ENCODE measurements around the gene SAMD14. TPM values are rescaled to one million over a fixed set of nuclear protein-coding genes. Genes with fewer than 3 reads are reported as not detected.

SAMD14 gene
- total and polyA plus RNA-seq, 9 donors, result 0.36 to 4.9 (median 1.7) TPM

GRCh38 chr17:50072925-50073324 is 57.0 kb downstream of the SAMD14 start:
- Histone ChIP-seq H3K4me3 (no peak overlapping the region), H3K4me1 (ENCODE audit: insufficient read depth) (no peaks in the 10 kb centered on the region), H3K27ac (no peak overlapping the region), H3K9me3 (no peaks in the 10 kb centered on the region), H3K36me3 (no peaks in the 10 kb centered on the region), H3K27me3 (no peaks in the 10 kb centered on the region)
- DNase-seq, result no peak
- intact Hi-C loops (cut with DNase I), result loop anchor here in 1 of 4 donors (5.0 kb wide), 1 partner anchor 246 kb away; no protein-coding TSS in a partner anchor
- TF ChIP-seq EP300 (IDR thresholded peaks at IDR 0.05) (no peak), POLR2A (IDR thresholded peaks at IDR 0.05) (no peak)
- TF ChIP-seq, protein P1, sequence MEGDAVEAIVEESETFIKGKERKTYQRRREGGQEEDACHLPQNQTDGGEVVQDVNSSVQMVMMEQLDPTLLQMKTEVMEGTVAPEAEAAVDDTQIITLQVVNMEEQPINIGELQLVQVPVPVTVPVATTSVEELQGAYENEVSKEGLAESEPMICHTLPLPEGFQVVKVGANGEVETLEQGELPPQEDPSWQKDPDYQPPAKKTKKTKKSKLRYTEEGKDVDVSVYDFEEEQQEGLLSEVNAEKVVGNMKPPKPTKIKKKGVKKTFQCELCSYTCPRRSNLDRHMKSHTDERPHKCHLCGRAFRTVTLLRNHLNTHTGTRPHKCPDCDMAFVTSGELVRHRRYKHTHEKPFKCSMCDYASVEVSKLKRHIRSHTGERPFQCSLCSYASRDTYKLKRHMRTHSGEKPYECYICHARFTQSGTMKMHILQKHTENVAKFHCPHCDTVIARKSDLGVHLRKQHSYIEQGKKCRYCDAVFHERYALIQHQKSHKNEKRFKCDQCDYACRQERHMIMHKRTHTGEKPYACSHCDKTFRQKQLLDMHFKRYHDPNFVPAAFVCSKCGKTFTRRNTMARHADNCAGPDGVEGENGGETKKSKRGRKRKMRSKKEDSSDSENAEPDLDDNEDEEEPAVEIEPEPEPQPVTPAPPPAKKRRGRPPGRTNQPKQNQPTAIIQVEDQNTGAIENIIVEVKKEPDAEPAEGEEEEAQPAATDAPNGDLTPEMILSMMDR (IDR thresholded peaks at IDR 0.05), result no peak
- 79 to 97% (median 83%) methylated on average over 1 of the region's 1 CpG for WGBS, 3 donors

- TF ChIP-seq EP300 (IDR thresholded peaks at IDR 0.05), result no peak
- TF ChIP-seq POLR2A (IDR thresholded peaks at IDR 0.05), result no peak
- TF ChIP-seq, protein P1 (IDR thresholded peaks at IDR 0.05), result no peak
- intact Hi-C loops (cut with DNase I), result loop anchor here in 1 of 4 donors (5.0 kb wide), 1 partner anchor 245 kb away; no protein-coding TSS in a partner anchor
- Histone ChIP-seq H3K36me3 (no peaks in the 10 kb centered on the region), H3K9me3 (no peaks in the 10 kb centered on the region), H3K27me3 (no peaks in the 10 kb centered on the region), H3K4me1 (ENCODE audit: insufficient read depth) (no peaks in the 10 kb centered on the region), H3K4me3 (no peak overlapping the region), H3K27ac (no peak overlapping the region)
- WGBS, 3 donors, result 80 to 92% (median 90%) methylated on average over 3 of the region's 3 CpGs
- DNase-seq, result no peak
These were observed 57.8 kb downstream of the SAMD14 start for GRCh38 chr17:50072130-50072529.

DNA sequence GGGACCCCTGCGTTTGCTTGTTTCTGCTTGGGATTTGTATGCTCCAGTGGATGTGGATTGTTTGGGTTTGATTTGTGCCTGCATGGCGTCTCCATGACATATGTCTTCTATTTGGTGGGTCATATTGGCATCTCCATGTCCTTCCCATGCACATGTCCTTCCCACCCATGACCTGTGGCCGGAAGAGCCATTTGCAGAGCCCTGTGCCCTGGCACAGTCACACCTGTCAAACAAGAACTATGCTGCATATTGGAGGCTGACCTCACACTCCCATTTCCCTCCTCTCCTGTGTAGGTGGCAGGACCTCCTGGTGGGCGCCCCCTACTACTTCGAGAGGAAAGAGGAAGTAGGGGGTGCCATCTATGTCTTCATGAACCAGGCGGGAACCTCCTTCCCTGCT is 58.3 kb downstream of the SAMD14 start:
- H3K9me3 ChIP-seq, result no peaks in the 10 kb centered on the region
- intact Hi-C loops (cut with DNase I), result loop anchor here in 1 of 4 donors (5.0 kb wide), 1 partner anchor 244 kb away; no protein-coding TSS in a partner anchor
- no peak for DNase-seq
- H3K36me3 ChIP-seq, result no peaks in the 10 kb centered on the region
- WGBS, 3 donors, result 84 to 95% (median 87%) methylated on average over 6 of the region's 6 CpGs
- no peak overlapping the region for H3K27ac ChIP-seq
- H3K27me3 ChIP-seq, result no peaks in the 10 kb centered on the region
- TF ChIP-seq EP300 (IDR thresholded peaks at IDR 0.05) (no peak), POLR2A (IDR thresholded peaks at IDR 0.05) (no peak)
- TF ChIP-seq, protein P1 (IDR thresholded peaks at IDR 0.05), result no peak
- H3K4me3 ChIP-seq, result no peak overlapping the region
- H3K4me1 ChIP-seq (ENCODE audit: insufficient read depth), result no peaks in the 10 kb centered on the region

- TF ChIP-seq EP300 (IDR thresholded peaks at IDR 0.05), result no peak
- TF ChIP-seq POLR2A (IDR thresholded peaks at IDR 0.05), result no peak
- TF ChIP-seq, protein P1 (IDR thresholded peaks at IDR 0.05), result no peak
- H3K4me3 ChIP-seq, result no peak overlapping the region
- intact Hi-C loops (cut with DNase I), result loop anchor here in 1 of 4 donors (5.0 kb wide), 1 partner anchor 244 kb away; no protein-coding TSS in a partner anchor
- H3K9me3 ChIP-seq, result no peaks in the 10 kb centered on the region
- H3K27ac ChIP-seq, result no peak overlapping the region
- DNase-seq, result no peak
- H3K27me3 ChIP-seq, result no peaks in the 10 kb centered on the region
- no peaks in the 10 kb centered on the region for H3K36me3 ChIP-seq
- 91 to 96% (median 94%) methylated on average over 16 of the region's 16 CpGs for WGBS, 3 donors
- H3K4me1 ChIP-seq (ENCODE audit: insufficient read depth), result no peaks in the 10 kb centered on the region
These were observed 58.9 kb downstream of the SAMD14 start for GRCh38 chr17:50070908-50071680.

Data from ovary (tissue), 9 donors.